ENCODE measurements around the gene TGFB2.

Gene TGFB2

GRCh38 chr1:218349348-218350034 lies 4.4 kb downstream of the TGFB2 start:
- H3K4me3 ChIP-seq (ENCODE audit: low read depth, low read length): peak overlapping the region; percentile 81
- no peaks in the 10 kb centered on the region for H3K27me3 ChIP-seq (ENCODE audit: insufficient read depth, low read length)
- no peak overlapping the region for H2AFZ ChIP-seq (ENCODE audit: low read length, unreplicated experiment)
- H3K27ac ChIP-seq (ENCODE audit: low read depth, low read length): no peak overlapping the region
- H3K79me2 ChIP-seq (ENCODE audit: control insufficient read depth, insufficient read depth, low read length, unreplicated experiment): peaks cover 24% of the 10 kb centered on the region
- H3K36me3 ChIP-seq (ENCODE audit: insufficient read depth, low read length): no peaks in the 10 kb centered on the region
- H3K4me1 ChIP-seq (ENCODE audit: control insufficient read depth, insufficient read depth, low read length, unreplicated experiment): peaks cover 22% of the 10 kb centered on the region

DNA sequence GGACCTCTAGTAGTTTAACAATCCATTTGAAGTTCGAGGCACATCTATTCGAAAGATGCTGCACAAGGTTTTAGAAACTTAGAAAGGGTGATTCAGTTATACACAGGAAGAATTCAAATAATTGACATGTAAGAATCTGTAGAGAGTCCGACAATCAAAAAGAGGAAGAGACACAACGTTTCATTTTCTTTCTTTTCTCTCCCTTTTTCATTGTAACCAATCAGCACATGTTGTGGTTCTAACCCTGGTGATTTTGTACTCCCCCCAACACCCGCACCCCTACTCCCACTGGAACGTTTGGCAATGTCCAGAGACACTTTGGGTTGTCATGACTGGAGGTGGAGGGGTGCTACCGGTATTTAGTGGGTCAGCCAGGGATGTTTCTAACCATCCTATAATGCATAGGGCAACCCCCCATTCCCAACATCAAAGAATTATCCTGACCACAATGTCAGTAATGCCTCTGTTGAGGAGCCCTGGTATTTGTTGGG lies 4.9 kb downstream of the TGFB2 start:
- H3K4me1 ChIP-seq (ENCODE audit: control insufficient read depth, insufficient read depth, low read length, unreplicated experiment): peaks cover 22% of the 10 kb centered on the region
- peaks cover 24% of the 10 kb centered on the region for H3K79me2 ChIP-seq (ENCODE audit: control insufficient read depth, insufficient read depth, low read length, unreplicated experiment)
- H3K27ac ChIP-seq (ENCODE audit: low read depth, low read length): peak overlapping the region; percentile 74
- no peaks in the 10 kb centered on the region for H3K27me3 ChIP-seq (ENCODE audit: insufficient read depth, low read length)
- no peaks in the 10 kb centered on the region for H3K36me3 ChIP-seq (ENCODE audit: insufficient read depth, low read length)
- H2AFZ ChIP-seq (ENCODE audit: low read length, unreplicated experiment): no peak overlapping the region
- peak overlapping the region; percentile 34 for H3K4me3 ChIP-seq (ENCODE audit: low read depth, low read length)

GRCh38 chr1:218350801-218351266 lies 5.7 kb downstream of the TGFB2 start:
- Histone ChIP-seq H3K4me3 (ENCODE audit: low read depth, low read length) (peak overlapping the region; percentile 74), H3K79me2 (ENCODE audit: control insufficient read depth, insufficient read depth, low read length, unreplicated experiment) (peaks cover 24% of the 10 kb centered on the region), H2AFZ (ENCODE audit: low read length, unreplicated experiment) (peak overlapping the region; percentile 95), H3K4me1 (ENCODE audit: control insufficient read depth, insufficient read depth, low read length, unreplicated experiment) (peaks cover 22% of the 10 kb centered on the region), H3K36me3 (ENCODE audit: insufficient read depth, low read length) (no peaks in the 10 kb centered on the region), H3K27me3 (ENCODE audit: insufficient read depth, low read length) (no peaks in the 10 kb centered on the region), H3K27ac (ENCODE audit: low read depth, low read length) (peak overlapping the region; percentile 74)

GRCh38 chr1:218351391-218352074 lies 6.4 kb downstream of the TGFB2 start:
- H3K79me2 ChIP-seq (ENCODE audit: control insufficient read depth, insufficient read depth, low read length, unreplicated experiment): peaks cover 20% of the 10 kb centered on the region
- peaks cover 22% of the 10 kb centered on the region for H3K4me1 ChIP-seq (ENCODE audit: control insufficient read depth, insufficient read depth, low read length, unreplicated experiment)
- peak overlapping the region; percentile 74 for H3K4me3 ChIP-seq (ENCODE audit: low read depth, low read length)
- H2AFZ ChIP-seq (ENCODE audit: low read length, unreplicated experiment): peak overlapping the region; percentile 95
- peak overlapping the region; percentile 74 for H3K27ac ChIP-seq (ENCODE audit: low read depth, low read length)
- H3K27me3 ChIP-seq (ENCODE audit: insufficient read depth, low read length): no peaks in the 10 kb centered on the region
- H3K36me3 ChIP-seq (ENCODE audit: insufficient read depth, low read length): no peaks in the 10 kb centered on the region; the same call in 1 of the 2 replicates

GRCh38 chr1:218352075-218352438 lies 6.9 kb downstream of the TGFB2 start:
- Histone ChIP-seq H3K4me3 (ENCODE audit: low read depth, low read length) (no peak overlapping the region), H3K27ac (ENCODE audit: low read depth, low read length) (no peak overlapping the region), H2AFZ (ENCODE audit: low read length, unreplicated experiment) (no peak overlapping the region), H3K4me1 (ENCODE audit: control insufficient read depth, insufficient read depth, low read length, unreplicated experiment) (peaks cover 22% of the 10 kb centered on the region), H3K79me2 (ENCODE audit: control insufficient read depth, insufficient read depth, low read length, unreplicated experiment) (peaks cover 17% of the 10 kb centered on the region), H3K36me3 (ENCODE audit: insufficient read depth, low read length) (no peaks in the 10 kb centered on the region; the same call in 1 of the 2 replicates), H3K27me3 (ENCODE audit: insufficient read depth, low read length) (no peaks in the 10 kb centered on the region)

GRCh38 chr1:218353656-218354055 lies 8.5 kb downstream of the TGFB2 start:
- Histone ChIP-seq H3K27ac (ENCODE audit: low read depth, low read length) (no peak overlapping the region), H3K79me2 (ENCODE audit: control insufficient read depth, insufficient read depth, low read length, unreplicated experiment) (peaks cover 11% of the 10 kb centered on the region), H3K27me3 (ENCODE audit: insufficient read depth, low read length) (no peaks in the 10 kb centered on the region), H3K4me3 (ENCODE audit: low read depth, low read length) (no peak overlapping the region), H2AFZ (ENCODE audit: low read length, unreplicated experiment) (no peak overlapping the region), H3K4me1 (ENCODE audit: control insufficient read depth, insufficient read depth, low read length, unreplicated experiment) (peaks cover 27% of the 10 kb centered on the region), H3K36me3 (ENCODE audit: insufficient read depth, low read length) (no peaks in the 10 kb centered on the region; the same call in 1 of the 2 replicates)

DNA sequence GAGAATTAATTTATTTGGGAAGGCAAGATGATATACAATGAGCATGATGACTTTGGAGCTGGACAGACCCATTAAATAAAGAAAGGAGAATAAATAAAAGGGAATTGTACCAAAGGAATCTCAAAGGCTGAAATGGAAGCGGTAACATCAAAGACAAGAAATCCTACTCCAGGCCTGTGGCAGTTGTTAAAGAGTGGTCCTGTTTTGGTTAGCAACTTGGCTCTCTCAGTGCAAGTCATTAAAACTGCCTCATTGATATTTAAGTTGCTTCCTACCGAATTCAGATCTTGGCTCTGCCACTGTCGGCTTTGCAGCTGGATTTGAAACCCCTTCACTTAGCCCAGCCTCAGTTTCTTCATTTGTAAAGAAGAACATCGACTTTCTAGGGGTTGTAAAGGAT lies 10.1 kb downstream of the TGFB2 start:
- H3K36me3 ChIP-seq (ENCODE audit: insufficient read depth, low read length): no peaks in the 10 kb centered on the region; the same call in 1 of the 2 replicates
- H3K4me1 ChIP-seq (ENCODE audit: control insufficient read depth, insufficient read depth, low read length, unreplicated experiment): peaks cover 17% of the 10 kb centered on the region
- H3K4me3 ChIP-seq (ENCODE audit: low read depth, low read length): no peak overlapping the region
- H3K79me2 ChIP-seq (ENCODE audit: control insufficient read depth, insufficient read depth, low read length, unreplicated experiment): peaks cover 10% of the 10 kb centered on the region
- no peak overlapping the region for H2AFZ ChIP-seq (ENCODE audit: low read length, unreplicated experiment)
- H3K27ac ChIP-seq (ENCODE audit: low read depth, low read length): no peak overlapping the region
- no peaks in the 10 kb centered on the region for H3K27me3 ChIP-seq (ENCODE audit: insufficient read depth, low read length)

DNA sequence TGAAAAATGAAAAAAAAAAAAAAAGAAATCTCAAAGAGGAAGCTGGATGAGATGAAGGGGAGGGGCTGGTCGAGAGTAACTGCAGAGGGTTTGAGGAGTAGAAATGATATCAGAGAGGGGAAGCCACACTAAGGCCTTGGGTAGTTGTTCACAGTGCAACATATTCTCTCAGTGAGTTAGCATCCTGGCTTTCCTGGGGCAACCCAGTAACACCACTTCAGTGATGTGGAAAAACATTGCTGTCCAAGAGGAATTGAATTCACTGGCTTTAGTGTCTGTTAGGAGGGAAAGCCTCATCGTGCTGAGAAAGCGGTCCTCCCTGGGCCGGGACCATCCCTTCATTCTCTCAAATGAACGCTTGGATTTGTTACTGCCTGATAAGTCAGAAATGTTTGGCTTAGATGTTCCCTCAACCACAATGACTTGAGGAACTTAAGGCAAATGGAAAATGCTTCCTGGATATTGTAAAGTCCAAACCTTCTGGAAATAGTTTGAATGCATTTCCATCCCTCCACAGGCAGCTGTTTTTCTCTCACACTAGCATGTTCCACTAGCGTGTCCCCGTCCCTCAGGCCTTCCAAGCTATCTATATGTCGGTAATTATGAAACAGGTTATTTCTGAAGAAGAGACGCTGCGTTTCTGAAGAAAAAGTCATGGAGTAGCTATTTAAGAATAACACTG lies 12.2 kb downstream of the TGFB2 start:
- peaks cover 10% of the 10 kb centered on the region for H3K79me2 ChIP-seq (ENCODE audit: control insufficient read depth, insufficient read depth, low read length, unreplicated experiment)
- H3K27ac ChIP-seq (ENCODE audit: low read depth, low read length): no peak overlapping the region
- peaks cover 9% of the 10 kb centered on the region for H3K4me1 ChIP-seq (ENCODE audit: control insufficient read depth, insufficient read depth, low read length, unreplicated experiment)
- H3K36me3 ChIP-seq (ENCODE audit: insufficient read depth, low read length): no peaks in the 10 kb centered on the region; the same call in 1 of the 2 replicates
- H3K27me3 ChIP-seq (ENCODE audit: insufficient read depth, low read length): no peaks in the 10 kb centered on the region
- 0 out of 2 replicates have a peak overlapping the region, but pooled peaks have one; percentile 7 for H3K4me3 ChIP-seq (ENCODE audit: low read depth, low read length)
- H2AFZ ChIP-seq (ENCODE audit: low read length, unreplicated experiment): peak overlapping the region; percentile 66

DNA sequence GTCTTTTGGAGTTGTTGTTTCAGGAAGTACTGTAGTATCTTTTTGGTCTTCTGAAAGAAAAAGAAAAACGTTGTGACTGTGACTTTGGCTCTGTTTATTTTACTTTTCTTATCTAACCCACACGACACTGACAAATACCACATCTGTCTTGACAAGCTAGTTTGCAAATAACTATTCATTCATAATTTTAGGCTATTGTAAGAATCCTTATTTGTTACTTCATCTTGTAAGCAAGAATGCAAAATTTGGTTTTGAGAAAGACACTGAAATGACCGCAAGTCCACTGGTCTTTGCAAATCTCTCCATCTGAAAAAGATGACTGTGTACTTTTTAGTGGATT lies 12.7 kb downstream of the TGFB2 start:
- Histone ChIP-seq H3K27me3 (ENCODE audit: insufficient read depth, low read length) (no peaks in the 10 kb centered on the region), H3K4me1 (ENCODE audit: control insufficient read depth, insufficient read depth, low read length, unreplicated experiment) (peaks cover 9% of the 10 kb centered on the region), H3K27ac (ENCODE audit: low read depth, low read length) (no peak overlapping the region), H3K4me3 (ENCODE audit: low read depth, low read length) (0 out of 2 replicates have a peak overlapping the region, but pooled peaks have one; percentile 7), H2AFZ (ENCODE audit: low read length, unreplicated experiment) (peak overlapping the region; percentile 66), H3K79me2 (ENCODE audit: control insufficient read depth, insufficient read depth, low read length, unreplicated experiment) (peaks cover 8% of the 10 kb centered on the region), H3K36me3 (ENCODE audit: insufficient read depth, low read length) (no peaks in the 10 kb centered on the region; the same call in 1 of the 2 replicates)

DNA sequence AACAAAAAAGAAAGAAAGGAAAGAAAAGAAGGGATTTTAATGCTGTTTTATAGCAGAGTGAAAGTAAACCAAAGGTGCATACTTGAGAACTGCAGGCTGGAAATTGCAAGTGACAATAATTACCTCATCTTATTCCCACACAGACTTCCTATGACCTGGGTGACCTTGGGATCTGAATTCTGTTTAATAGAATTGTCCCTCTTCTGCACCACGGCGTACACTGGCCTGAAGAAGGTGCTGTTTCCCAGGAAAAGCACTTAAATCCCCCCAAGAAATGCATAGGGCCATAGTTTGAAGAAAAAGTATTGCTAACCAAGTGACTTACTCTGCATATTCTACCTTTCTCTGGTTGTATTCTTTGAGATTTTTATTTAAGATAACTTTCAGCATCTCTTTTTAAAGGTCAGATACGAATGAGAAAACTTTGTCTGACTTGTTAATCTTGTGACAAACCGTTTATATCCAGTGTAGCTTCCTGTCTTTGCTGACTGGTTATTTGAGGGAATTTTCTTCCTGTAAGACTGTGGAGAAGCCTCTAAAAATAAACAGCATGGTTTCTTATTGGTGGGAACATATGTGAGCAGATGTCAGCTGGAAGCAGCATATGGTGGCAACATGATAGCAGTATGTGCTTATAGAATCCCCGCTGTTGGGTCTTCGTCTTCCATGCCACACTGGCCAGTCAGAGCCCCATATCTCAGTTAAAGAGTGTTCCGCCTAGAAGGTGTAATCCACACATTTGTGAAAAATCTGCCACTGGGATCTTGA lies 16.3 kb downstream of the TGFB2 start:
- Histone ChIP-seq H3K36me3 (ENCODE audit: insufficient read depth, low read length) (no peaks in the 10 kb centered on the region; the same call in 1 of the 2 replicates), H3K79me2 (ENCODE audit: control insufficient read depth, insufficient read depth, low read length, unreplicated experiment) (peaks cover 5% of the 10 kb centered on the region), H3K27ac (ENCODE audit: low read depth, low read length) (no peak overlapping the region), H3K4me3 (ENCODE audit: low read depth, low read length) (no peak overlapping the region), H2AFZ (ENCODE audit: low read length, unreplicated experiment) (no peak overlapping the region), H3K27me3 (ENCODE audit: insufficient read depth, low read length) (no peaks in the 10 kb centered on the region), H3K4me1 (ENCODE audit: control insufficient read depth, insufficient read depth, low read length, unreplicated experiment) (peaks cover 9% of the 10 kb centered on the region)
